ENCODE data around the gene TRAF1. TPM values are rescaled to one million over a fixed set of nuclear protein-coding genes. Genes with fewer than 3 reads are reported as not detected.

TRAF1 gene
- polyA plus RNA-seq, 1 donor: 4.3 TPM

Other genes with a start within 250 kb of the TRAF1 start
- 6.1 TPM for gene MEGF9, start 212.3 kb downstream of the TRAF1 start, polyA plus RNA-seq (ENCODE audit: insufficient read length)
- gene FBXW2, start 133.4 kb downstream of the TRAF1 start, polyA plus RNA-seq (ENCODE audit: insufficient read length): 29.2 TPM
- gene PSMD5, start 83.9 kb downstream of the TRAF1 start, polyA plus RNA-seq (ENCODE audit: insufficient read length): 20.7 TPM
- 33.4 TPM for gene PHF19, start 49.6 kb downstream of the TRAF1 start, polyA plus RNA-seq (ENCODE audit: insufficient read length)
- gene C5, start 123.5 kb upstream of the TRAF1 start, polyA plus RNA-seq (ENCODE audit: insufficient read length): 6.8 TPM
- gene CNTRL, start 148.2 kb upstream of the TRAF1 start, polyA plus RNA-seq (ENCODE audit: insufficient read length): 17.8 TPM